GM21723 (cell line): ENCODE results near the gene ROPN1.
A peak's percentile ranks its signal among the peaks of the same experiment; 100 is the strongest.
"Not testable (repeated sequence)": the region's sequence is repeated elsewhere in the genome, so short reads cannot be mapped to it uniquely, and the experiment has no call there.

Source experiments
- ATAC-seq: cut with Tn5 transposase; IDR thresholded peaks from one replicate; pipeline ENCODE4 v1.9.1; 2021; ENCODE audit warnings: mild to moderate bottlenecking, moderate library complexity; ENCODE audit not compliant: unreplicated experiment

ROPN1 gene

DNA sequence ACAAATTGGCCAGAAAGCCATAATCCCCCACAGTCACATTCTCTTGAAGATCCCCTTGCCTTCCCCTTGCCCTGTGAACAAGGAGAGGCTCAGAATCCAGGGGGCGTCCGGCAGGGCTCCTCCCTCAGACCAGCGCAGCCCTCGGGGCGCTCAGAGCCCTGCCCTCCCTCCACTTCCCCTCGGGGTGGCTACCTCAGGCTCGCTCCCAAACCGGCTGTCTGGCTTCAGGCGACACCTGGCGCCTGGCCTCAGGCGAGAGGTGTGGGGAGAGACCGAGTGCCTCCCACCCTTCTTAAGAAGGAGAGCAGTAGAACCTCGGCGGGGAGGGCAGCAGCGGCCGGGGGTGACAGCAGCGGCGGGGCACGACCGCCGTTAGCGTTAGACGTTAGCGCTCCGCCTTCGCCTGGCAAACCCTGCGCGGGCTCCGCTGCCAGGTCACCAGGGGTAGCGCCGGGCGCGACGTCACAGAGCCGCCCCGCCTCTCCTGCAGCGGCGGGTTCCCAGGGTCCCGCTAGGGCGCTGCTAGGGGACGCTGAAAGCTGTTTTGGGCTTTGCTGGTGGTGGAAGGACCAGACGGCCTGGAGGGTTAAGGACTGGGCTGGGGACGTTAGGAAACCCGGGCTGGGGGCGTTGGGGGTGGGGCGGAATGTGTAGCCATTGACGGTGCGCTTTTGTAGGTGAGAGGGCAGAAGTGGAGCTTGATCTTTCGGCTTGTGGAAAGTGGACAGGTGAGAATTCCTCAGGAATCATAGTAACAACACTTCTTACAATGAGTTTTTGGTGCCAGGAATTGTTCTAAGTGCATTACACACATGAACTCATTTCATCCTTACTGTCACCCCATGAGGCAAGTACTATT lies at the start of gene ROPN1:
TSS of gene ROPN1 (minus strand) at position 395 of the 859 bp plus-strand sequence. CDS start 11,643 bp downstream, outside the sequence.
- ATAC-seq = not testable (repeated sequence)

DNA sequence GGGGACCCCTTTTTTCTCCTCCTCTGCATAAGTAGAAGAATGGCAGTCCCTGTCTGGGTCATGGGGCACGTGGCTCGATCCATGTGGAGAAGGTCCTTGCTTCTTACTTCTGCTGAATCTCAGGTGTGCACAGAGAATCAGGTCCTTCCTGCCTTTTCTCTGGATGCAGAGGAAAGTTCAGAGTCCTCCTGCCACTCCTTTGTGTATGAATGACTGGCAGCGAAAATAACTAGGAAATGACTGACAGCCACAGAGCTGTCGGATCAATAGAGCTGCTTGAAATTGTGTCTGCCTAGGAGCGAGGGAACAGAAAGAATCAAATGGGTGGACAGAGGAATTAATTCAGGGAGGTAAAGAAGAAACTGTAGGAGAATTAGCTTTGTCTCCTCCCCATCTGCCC lies 49.6 kb upstream of the ROPN1 start:
- ATAC-seq = no peak

DNA sequence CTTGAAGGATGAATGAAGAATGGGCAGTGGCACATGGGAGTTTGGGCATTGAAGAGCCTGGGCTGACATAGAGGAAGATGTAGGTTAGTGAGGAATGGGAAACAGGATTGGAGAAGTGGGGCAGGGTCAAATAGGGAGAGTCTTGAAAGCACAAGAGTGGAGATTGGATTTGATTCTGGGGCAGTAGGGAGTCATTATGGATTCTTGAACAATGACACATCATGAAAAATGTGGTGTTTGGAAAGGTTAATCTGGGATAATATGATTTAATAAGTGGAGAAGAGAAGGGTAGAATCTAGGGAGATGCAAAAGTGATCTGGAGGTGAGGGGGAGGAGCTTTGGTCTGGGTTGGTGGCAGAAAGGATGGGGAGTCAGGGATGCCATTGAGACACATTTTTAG lies 45.4 kb upstream of the ROPN1 start:
- ATAC-seq = no peak

DNA sequence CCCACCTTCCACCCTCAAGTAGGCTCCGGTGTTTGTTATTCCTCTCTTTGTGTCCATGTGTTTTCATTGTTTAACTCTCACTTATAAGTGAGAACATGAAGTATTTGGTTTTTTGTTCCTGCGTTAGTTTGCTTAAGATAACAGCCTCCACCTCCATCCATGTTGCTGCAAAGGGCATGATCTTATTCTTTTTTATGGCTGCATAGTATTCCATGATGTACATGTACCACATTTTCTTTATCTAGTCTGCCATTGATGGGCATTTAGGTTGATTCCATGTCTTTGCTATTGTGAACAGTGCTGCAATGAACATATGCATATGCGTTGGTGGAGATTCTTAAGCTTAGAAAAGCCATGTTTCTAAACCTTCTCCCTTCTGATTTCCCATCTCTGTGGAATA lies 44.3 kb upstream of the ROPN1 start:
- ATAC-seq = not testable (repeated sequence)

DNA sequence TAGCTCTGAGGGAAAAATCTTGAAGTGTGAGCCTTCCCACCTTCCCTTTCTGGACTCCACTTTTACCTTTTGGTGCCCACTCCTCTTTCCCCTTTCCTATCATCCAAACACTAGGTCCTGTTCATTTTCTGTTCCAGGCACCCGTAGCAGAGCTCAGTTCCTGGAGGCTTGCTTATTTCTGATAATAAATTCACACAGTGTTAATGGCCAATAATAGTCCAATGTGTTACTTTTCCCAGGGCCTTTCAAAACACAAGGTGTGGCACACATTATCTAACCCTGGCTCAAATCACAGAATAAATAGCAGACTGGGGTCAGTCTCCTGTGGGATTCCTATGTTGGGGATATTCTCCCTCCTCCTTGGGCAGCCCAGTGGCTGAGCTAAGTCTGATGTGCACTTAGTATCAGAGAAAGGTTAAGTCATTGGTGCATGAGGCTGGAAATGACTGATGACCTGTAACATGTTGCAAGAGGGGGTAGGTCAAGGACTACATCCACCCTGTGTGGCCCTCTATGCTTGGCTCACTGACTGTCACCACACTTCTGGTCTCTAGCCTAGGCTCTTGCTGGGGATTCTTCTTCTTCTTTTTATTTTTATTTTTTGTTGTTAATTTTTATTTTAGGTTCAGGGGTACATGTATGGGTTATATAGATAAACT lies 43.7 kb upstream of the ROPN1 start:
- no peak for ATAC-seq

DNA sequence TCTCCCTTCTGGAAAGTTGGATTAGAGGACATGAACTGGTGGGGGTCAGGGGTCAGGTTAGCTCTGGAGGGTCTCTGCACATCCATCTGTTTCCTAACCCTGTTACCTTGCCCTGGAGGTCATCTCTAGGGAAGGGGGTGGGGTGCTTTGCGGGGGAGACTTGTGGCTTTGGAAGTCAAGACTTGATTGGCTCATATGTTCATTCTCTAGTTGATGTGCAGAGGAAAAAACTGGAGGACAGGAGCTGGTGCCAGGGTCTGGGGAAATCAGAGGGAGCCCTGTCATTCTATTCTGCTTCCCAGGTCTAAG lies 42.9 kb upstream of the ROPN1 start:
- ATAC-seq = no peak

DNA sequence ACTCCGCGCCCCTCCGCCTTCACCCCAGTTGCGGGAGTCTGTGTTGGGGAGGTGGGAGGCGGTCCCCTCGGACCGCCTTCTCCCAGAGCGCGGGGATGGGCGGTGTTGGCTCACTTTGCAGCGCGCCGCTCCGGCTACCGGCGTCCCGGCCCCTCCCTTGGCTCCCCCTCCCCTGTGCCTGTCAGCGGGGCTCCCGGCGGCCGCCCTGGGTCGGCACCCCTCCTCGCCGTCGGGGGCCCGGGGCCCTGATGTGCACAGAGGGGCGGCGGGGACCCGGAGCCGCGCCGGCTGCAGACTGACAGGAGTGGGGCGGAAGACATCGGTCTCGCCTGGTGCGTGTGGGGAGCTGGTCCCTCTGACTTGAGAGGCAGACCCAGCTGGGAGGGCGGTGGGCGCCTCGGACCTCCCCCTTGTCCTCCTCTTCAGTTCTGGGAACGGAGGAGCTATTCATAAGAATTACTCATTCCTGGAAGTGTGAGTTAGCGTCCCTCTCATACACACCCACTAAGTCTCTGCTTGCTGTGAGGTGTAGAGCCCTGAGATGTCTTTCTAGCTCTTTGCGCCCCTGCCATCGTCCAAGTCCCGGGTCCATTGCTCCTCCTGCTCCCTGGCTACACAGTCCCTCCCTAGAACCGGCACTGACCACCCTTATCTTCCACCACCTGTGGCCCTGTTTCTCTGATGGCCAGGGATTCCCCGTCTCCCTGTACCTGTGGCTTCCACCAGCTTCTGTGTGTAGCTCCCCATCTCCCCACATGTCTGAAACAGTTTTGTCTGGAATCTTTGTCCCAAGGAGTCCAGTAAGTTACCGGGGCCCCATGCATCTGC lies 42.3 kb upstream of the ROPN1 start:
- ATAC-seq = no peak

DNA sequence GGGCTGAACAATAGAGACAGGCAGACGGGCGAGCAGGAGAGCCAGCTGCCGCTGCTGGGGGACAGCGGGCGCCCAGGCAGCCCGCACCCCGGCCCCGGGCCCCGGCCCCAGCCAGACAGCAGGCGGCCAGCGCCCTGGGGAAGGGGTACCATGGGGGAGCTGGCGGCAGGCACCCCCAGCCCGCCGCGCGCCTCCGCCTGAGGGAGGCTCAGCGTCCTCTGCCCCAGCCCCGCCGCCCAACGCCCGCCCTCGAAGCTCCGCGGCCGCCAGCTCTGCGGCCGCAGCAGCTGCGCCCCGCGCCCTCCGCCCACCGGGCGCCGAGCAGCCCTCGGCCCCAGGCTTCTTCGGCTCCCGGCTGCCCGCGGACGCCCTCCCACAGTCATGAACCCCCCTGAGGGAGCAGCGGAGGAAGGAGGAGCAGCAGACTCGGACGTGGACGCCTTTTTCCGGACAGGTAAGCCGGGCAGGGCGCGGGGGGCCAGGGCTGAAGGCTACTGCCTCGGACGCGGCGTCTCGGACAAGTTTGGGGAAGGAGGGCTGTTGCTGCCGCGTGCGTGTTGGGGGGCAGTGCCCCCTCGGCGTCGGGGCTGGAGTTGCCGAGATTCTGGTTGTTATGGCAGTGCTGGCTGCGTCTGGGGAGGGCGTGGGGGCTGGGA lies 41.6 kb upstream of the ROPN1 start, which contains the start of gene KALRN:
TSS of gene KALRN (plus strand) at position 10 of the 656 bp plus-strand sequence.
- peak; percentile 35 for ATAC-seq

DNA sequence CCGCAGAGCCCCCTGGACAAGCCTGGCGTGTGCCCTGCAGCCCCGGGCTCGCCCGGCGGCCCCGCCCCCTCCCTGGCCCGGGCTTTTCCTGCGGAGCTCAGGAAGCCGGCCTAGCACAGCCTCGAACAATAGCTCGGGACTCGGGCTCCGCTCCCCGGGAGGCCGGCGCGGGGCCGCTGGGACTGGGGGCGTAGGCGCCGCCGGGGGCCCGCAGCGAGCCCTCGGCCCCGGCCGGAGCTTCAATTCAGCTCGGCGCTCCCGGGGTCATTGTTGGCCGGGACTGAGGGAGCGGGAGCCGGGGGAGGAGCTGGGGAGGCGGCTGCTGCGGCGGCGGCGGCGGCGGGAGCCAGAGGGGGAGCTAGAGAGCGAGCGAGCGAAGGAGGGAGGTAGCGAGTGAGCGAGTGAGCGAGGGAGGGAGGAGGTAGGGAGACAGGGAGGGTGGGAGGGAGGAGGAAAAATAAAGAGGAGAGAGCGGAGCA lies 41.0 kb upstream of the ROPN1 start:
- ATAC-seq = peak; percentile 98

DNA sequence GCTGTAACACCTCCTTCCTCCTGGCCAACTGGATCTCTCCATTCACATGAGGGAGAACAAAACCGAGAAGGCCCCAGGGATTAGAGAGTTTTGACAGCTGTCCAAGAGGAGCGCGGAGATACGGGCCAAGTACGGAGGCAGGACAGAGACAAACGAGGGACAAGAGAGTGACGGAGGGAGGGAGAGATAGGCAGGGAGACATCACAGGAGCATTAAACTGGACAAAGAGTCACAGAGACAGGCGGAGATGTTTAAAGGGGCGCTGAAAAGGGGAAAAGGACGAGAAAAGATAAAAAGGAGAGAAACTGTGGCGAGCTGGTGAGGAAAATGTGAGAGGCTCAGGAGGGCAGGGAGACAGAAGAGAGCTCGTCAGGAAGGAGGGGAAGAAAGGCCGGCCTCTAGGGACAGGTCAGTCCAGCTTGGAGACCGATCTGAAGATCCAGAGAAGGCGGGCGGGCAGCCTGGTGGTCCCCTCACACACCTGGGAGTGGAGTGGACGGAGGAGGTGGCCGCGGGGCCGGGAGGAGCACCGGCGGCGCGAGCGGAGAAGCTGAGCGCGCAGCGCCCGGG lies 40.5 kb upstream of the ROPN1 start:
- no peak for ATAC-seq

DNA sequence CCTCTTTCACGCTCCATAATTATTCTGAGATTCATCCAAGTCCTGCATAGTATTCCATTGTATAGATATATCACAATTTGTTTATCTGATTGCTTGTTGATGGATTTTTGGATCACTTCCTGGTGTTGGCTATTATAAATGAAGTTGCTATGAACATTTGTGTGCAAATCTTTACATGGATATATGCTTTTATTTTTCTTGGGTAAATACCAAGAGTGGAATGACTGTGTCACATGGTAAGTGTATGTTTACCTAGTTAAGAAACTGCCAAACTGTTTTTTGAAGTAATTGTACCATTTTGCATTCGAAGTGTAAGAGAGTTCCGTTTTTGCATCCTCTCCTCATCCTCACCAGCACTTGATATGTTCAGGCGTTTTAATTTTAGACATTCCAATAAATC lies 34.6 kb upstream of the ROPN1 start:
- ATAC-seq = no peak

DNA sequence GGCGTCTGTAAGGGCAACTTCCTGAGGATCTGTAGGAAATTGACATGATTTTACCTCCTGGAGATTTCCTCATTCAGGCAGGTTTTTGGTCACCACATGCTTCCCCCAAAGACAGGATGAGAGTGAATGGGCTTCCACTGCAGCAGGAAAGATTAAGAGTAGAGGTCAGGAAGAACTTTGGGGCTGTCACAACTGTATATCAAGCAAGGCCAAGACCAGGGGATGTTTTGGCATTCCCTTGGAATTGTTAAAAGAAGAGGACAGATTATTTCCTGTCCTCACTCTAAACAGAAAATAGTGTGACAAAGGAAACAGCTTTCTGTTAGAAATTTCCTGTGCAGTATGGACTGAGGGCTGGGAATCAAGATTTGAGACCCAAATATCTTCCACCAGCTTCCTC lies 31.6 kb upstream of the ROPN1 start:
- not testable (repeated sequence) for ATAC-seq

DNA sequence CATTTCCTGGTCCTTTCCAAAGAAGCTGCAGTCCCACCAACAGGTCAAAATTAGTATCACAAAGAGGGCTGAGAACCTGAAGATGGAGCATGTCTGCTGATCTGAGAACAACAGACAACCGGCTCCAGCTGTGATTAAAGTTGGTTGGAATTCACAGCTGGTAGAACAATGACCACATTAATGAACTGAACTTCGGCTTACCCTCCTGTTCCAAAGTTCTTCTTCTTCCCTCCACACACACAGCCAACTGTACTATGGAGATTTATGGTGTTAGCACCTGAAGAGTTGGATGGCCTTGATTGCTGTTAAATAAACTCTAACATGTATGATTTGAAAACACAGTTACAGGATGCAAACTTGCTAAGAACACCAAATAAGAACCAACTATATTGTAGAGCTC lies 27.4 kb upstream of the ROPN1 start:
- no peak for ATAC-seq

DNA sequence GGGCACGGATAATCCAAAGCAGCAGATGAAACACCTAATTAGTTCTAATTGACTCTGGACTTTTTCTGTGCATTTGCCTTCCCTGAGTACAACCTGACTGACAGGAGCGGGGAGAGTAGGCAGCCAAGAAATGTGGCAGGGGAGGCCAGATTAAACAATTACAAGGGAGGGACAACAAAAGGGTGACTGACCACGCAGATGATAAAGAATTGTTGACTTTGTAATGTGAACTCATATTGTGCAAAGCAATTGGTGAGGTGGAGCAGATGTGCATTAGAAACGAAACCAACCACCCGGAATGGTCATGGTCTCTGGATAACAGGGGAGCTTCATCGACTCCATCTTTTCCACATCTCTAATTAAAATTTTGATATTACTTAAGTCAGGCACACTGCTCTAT lies 25.6 kb upstream of the ROPN1 start:
- ATAC-seq = not testable (repeated sequence)

DNA sequence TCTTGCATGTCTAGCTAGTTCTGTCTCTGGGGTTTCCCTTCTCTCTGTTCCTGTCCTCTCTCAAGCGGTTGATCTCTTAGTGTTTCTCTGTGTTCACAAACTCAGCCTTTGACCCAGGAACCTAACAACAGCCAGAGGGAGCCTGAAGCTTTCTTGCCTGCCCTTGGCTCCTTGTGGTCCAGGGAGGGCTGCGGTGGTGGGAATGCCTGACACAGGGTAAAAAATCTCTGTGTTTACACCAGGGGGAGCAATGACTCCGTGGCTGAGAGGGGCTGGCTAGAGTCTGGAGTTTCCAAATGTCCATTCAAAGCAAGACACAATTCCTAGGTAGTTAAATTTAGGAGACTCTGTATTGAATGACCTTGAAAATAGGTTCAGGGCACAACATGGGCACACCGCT lies 24.6 kb upstream of the ROPN1 start:
- not testable (repeated sequence) for ATAC-seq

DNA sequence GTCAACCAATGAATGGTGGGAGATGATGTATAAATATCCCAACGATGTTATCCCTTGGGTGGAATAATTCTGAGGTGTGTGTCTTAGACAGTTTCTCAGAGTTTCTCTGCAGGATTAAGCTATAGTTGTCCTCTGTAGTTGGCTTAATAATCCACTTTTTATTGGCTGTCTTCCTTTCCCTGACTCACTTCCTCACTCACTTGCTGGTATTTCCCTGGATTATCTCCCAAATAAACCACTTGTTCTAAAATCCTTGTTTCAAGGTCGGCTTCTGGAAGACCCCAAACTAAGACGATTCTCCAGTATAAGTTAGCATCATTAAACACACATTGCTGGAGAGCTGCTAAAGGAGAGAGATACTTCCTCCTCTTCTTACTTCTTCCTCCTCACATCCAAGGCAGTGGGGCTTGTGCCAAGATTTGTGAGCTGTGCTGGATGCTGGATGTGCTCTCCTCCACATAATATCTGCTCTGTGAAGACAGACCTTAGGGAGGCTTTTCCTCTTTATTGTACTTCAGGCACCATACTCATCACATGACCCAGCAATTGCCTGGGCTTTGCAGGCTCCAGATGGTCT lies 22.5 kb upstream of the ROPN1 start:
- ATAC-seq = no peak

DNA sequence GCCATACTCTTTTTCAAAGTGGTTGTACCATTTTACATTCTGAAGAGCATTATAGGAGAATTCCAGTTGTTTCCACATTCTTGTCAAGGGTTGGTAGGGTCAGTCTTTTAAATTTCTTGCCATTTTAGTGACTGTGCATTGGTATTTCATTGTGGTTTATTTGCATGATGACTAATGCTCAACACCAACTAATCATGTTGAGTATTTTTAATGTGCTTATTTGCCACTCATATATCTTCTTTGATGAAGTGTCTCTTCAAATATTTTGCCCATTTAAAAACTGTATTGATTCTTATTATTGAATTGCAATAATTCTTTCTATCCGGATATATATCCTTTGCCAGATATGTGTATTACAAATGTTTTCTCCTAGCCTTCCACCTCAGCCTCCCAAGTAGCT lies 16.4 kb upstream of the ROPN1 start:
- not testable (repeated sequence) for ATAC-seq

DNA sequence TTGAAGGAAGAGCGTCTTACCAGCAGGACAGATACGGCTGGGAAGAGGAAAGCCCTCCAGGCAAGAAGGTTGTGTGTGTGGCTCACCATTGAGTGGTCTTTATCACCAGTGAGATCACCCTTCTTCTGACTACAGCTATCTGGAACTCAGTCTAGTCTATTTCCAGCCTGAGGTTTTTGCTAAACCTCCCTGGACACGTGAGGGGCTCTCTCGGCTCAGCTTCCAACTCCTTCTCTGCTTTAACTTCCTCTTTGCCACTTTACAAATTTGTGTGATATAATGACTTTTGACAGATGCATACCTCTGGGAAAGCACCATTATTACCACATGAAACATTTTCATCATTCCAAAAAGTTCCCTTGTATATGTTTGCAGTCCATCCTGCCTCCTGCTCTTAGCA lies 15.3 kb upstream of the ROPN1 start:
- no peak for ATAC-seq

DNA sequence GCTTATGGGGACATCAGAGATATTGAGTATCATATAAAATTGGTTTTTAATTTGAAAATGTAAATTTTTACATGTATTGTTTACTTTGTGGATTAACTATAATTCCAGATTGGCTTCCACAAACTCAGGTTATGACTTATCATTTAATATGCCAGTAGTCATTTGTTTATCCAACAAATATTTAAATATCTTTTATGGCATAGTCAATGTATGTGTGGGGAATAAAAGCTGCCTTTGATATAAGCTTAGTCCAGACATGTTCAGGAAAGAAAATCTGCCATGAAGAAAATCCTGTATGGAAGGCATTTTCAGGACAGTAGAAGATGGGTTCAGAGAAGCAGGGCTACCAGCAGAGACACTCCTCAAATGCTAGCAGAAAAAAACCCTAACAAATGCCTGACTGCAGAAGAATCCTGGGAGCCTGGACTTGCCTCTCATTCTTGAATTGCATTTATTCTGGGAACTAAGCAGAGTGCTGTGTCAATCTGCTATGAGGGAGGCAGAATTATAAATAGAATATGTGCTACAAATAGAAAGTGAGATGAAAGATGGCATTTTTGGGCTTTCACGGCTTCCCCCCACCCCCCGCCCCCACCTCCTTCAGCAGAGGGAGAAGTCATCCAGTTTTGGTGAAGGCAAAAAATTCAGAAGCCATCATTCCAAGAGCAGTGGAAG lies 10.6 kb upstream of the ROPN1 start:
- not testable (repeated sequence) for ATAC-seq

DNA sequence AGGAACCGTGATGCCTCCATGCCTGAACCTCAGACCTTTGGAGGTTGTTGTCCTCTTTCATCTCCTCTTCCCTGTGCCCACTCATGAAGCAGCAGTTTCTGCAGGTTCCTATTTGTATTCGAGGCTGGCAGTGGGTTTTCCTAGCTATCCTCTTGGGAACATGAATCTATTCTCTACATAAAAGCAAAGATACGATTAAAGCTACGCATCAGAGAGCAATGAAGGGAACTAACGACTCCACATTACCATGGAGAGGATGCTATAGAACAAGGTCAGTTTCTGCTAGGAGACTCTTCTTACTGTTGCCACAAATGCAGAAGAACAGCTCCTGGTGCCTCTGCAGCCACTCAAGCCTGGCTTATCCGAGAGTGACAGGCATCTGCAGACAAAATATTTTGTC lies 9.4 kb upstream of the ROPN1 start:
- not testable (repeated sequence) for ATAC-seq
